OCI-LY1 (cell line): ENCODE measurements around the gene PSMA5.
"Not testable (repeated sequence)": the region's sequence is repeated elsewhere in the genome, so short reads cannot be mapped to it uniquely, and the experiment has no call there.

Source experiments
- H2AFZ ChIP-seq: fragments of 200-600 bp; sonication (generic), shearing (Covaris generic); 2 replicates; pipeline ENCODE4 v1.6.0; 2014; ENCODE audit warnings: antibody characterized with exemption, mild to moderate bottlenecking, low read length
- H3F3A ChIP-seq: fragments of 200-600 bp; sonication (generic), shearing (Covaris generic); 2 replicates; pipeline ENCODE4 v1.6.0; 2014; ENCODE audit warnings: mild to moderate bottlenecking, antibody characterized with exemption, low read length, moderate library complexity; ENCODE audit not compliant: insufficient read depth
- H3K27ac ChIP-seq: fragments of 200-600 bp; sonication (generic); 2 replicates; pipeline ENCODE4 v1.5.1; 2014; ENCODE audit warnings: low read length, mixed run types, mild to moderate bottlenecking, low read depth; ENCODE audit not compliant: poor library complexity, severe bottlenecking
- H3K27me3 ChIP-seq: fragments of 200-600 bp; sonication (generic); 2 replicates; pipeline ENCODE4 v1.6.0; 2014; ENCODE audit warnings: antibody characterized with exemption, mild to moderate bottlenecking, low read length, moderate library complexity; ENCODE audit not compliant: insufficient read depth
- H3K36me3 ChIP-seq: fragments of 200-600 bp; sonication (generic); 2 replicates; pipeline ENCODE4 v1.6.1; 2014; ENCODE audit warnings: mild to moderate bottlenecking, antibody characterized with exemption, low read length, moderate library complexity, mixed read lengths; ENCODE audit not compliant: insufficient read depth
- H3K4me1 ChIP-seq: fragments of 200-600 bp; sonication (generic); 2 replicates; pipeline ENCODE4 v1.5.1; 2014; ENCODE audit warnings: mild to moderate bottlenecking, low read length, moderate library complexity; ENCODE audit not compliant: insufficient read depth, severe bottlenecking
- H3K4me2 ChIP-seq: fragments of 200-600 bp; sonication (generic), shearing (Covaris generic); 2 replicates; pipeline ENCODE4 v1.6.1; 2014; ENCODE audit warnings: low read length
- H3K4me3 ChIP-seq: fragments of 200-600 bp; sonication (generic); 2 replicates; pipeline ENCODE4 v1.5.1; 2014; ENCODE audit warnings: low read length, low read depth, mild to moderate bottlenecking, mixed read lengths; ENCODE audit not compliant: poor library complexity, severe bottlenecking
- H3K79me2 ChIP-seq: fragments of 200-600 bp; shearing (Covaris generic); 2 replicates; pipeline ENCODE4 v1.6.1; 2016; ENCODE audit warnings: mixed run types, low read length, mixed read lengths; ENCODE audit not compliant: insufficient read depth
- H3K9ac ChIP-seq: fragments of 200-600 bp; sonication (generic), shearing (Covaris generic); 2 replicates; pipeline ENCODE4 v1.6.1; 2014; ENCODE audit warnings: mild to moderate bottlenecking, low read length, mixed read lengths
- H3K9me2 ChIP-seq: fragments of 200-600 bp; sonication (generic), shearing (Covaris generic); 2 replicates; pipeline ENCODE4 v1.6.1; 2014; ENCODE audit warnings: low read depth, mild to moderate bottlenecking, low read length, mixed read lengths
- H3K9me3 ChIP-seq: fragments of 200-600 bp; shearing (Covaris generic); 2 replicates; pipeline ENCODE4 v1.6.1; 2014; ENCODE audit warnings: low read length, mixed read lengths
- H4K20me1 ChIP-seq: fragments of 200-600 bp; sonication (generic), shearing (Covaris generic); 2 replicates; pipeline ENCODE4 v1.6.0; 2016; ENCODE audit warnings: mild to moderate bottlenecking, low read length; ENCODE audit not compliant: insufficient read depth
- EZH2 ChIP-seq: fragments of 200-600 bp; sonication (generic), shearing (Covaris generic); IDR thresholded peaks from 2 replicates; pipeline ENCODE4 v1.8.0; 2017; ENCODE audit warnings: borderline replicate concordance, mixed run types, mild to moderate bottlenecking, antibody characterized with exemption, low read length, moderate library complexity, mixed read lengths
- TF ChIP-seq, protein P1 (sequence below): fragments of 200-600 bp; sonication (generic), shearing (Covaris generic); IDR thresholded peaks from 2 replicates; pipeline ENCODE4 v1.5.1; 2017; ENCODE audit warnings: mild to moderate bottlenecking, antibody characterized with exemption, low read length, moderate library complexity, mixed read lengths

Gene PSMA5

DNA sequence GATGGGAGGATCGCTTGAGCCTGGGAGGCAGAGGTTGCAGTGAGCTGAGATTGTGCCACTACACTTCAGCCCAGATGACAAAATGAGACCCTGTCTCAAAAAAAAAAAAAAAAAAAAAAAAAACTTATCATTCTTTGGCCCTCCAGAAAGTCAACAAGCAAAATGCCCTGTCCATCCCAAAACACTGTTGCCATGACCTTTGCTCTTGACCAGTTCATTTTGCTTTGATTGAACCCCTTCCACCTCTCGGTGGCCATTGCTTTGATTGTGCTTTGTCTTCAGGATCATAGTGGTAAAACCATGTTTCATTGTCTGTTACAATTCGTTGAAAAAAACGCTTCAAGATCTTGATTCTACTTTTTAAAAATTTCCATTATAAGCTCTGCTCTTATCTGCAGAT is 31.6 kb upstream of the PSMA5 start:
- H4K20me1 ChIP-seq, result no peaks in the 10 kb centered on the region
- no peak overlapping the region for H3K4me3 ChIP-seq
- H3K27ac ChIP-seq, result no peak overlapping the region
- no peak overlapping the region for H3K4me2 ChIP-seq
- no peaks in the 10 kb centered on the region for H3K79me2 ChIP-seq
- no peaks in the 10 kb centered on the region for H3F3A ChIP-seq
- no peak for TF ChIP-seq EZH2
- TF ChIP-seq, protein P1, sequence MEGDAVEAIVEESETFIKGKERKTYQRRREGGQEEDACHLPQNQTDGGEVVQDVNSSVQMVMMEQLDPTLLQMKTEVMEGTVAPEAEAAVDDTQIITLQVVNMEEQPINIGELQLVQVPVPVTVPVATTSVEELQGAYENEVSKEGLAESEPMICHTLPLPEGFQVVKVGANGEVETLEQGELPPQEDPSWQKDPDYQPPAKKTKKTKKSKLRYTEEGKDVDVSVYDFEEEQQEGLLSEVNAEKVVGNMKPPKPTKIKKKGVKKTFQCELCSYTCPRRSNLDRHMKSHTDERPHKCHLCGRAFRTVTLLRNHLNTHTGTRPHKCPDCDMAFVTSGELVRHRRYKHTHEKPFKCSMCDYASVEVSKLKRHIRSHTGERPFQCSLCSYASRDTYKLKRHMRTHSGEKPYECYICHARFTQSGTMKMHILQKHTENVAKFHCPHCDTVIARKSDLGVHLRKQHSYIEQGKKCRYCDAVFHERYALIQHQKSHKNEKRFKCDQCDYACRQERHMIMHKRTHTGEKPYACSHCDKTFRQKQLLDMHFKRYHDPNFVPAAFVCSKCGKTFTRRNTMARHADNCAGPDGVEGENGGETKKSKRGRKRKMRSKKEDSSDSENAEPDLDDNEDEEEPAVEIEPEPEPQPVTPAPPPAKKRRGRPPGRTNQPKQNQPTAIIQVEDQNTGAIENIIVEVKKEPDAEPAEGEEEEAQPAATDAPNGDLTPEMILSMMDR, result no peak
- H3K9me2 ChIP-seq, result no peaks in the 10 kb centered on the region
- H3K36me3 ChIP-seq, result no peaks in the 10 kb centered on the region
- H2AFZ ChIP-seq, result no peak overlapping the region
- peaks cover 17% of the 10 kb centered on the region; the same call in 1 of the 2 replicates for H3K9me3 ChIP-seq
- no peaks in the 10 kb centered on the region for H3K27me3 ChIP-seq
- H3K9ac ChIP-seq, result no peak overlapping the region
- H3K4me1 ChIP-seq, result no peaks in the 10 kb centered on the region

DNA sequence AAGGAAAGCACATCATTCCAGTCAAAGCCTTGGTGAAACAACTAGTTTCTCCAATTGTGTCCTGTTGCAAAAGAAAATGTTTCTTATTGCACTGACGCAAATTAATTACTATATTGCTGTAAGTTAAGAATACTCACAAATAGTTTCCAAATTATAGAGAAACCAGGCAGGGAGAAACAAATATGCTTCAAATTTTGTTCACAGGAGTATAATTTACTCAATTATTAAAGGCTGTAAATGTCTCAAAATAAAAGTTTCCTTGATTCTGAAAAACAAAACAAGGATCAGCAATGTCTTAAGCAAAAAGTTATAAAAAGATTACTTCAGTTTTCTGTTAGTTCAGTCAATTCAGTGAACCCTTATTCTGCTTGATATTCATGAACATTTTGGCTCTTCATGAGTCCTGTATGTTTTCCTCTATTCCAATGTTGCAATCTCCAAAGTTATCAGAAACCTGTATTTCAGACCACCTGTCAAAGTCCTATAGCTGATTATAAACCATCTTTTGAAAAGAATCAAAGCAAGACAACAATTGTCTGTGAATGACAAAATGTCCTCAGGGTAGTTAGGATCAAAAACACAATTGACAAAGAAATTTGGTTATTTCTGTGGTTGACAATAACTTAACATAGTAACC is 28.4 kb upstream of the PSMA5 start:
- H3K4me3 ChIP-seq, result no peak overlapping the region
- no peaks in the 10 kb centered on the region for H3K79me2 ChIP-seq
- TF ChIP-seq EZH2, result no peak
- TF ChIP-seq, protein P1, result no peak

DNA sequence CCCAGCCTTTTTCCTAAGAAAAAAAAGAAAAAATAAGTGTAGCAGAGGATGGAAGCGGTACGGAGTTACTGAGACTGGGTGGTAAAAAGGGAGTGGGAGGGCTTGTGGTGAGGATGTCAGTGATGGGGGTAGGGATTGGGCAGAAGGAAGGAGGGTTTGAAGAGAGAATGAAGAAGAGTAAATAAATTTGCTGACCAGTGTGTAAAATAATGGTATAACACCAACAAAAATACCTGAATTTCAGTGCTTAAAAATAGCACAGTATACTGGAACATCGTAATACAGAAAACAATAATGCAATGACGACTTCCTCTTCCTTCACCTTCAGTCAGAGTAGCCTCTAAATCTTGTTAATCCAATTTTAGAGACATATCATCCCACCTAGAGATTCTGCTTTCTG is 21.3 kb upstream of the PSMA5 start:
- Histone ChIP-seq H3K79me2 (no peaks in the 10 kb centered on the region), H3K4me1 (no peaks in the 10 kb centered on the region), H3K27ac (no peak overlapping the region), H3K9me2 (no peaks in the 10 kb centered on the region), H3K4me2 (no peak overlapping the region), H3K9ac (no peak overlapping the region), H3F3A (no peaks in the 10 kb centered on the region), H3K9me3 (0 out of 2 replicates have a peak, but pooled peaks cover 5% of the 10 kb centered on the region), H4K20me1 (no peaks in the 10 kb centered on the region), H3K4me3 (no peak overlapping the region), H3K36me3 (no peaks in the 10 kb centered on the region), H3K27me3 (0 out of 2 replicates have a peak, but pooled peaks cover 4% of the 10 kb centered on the region), H2AFZ (no peak overlapping the region)
- no peak for TF ChIP-seq EZH2
- TF ChIP-seq, protein P1, result no peak

More for the DNA sequence above, 28.4 kb upstream of the PSMA5 start:
- H3K9me3 ChIP-seq, result peaks cover 20% of the 10 kb centered on the region; the same call in 1 of the 2 replicates
- H3K4me2 ChIP-seq, result no peak overlapping the region
- H2AFZ ChIP-seq, result no peak overlapping the region
- H3K4me1 ChIP-seq, result no peaks in the 10 kb centered on the region
- no peaks in the 10 kb centered on the region for H4K20me1 ChIP-seq
- H3K9me2 ChIP-seq, result no peaks in the 10 kb centered on the region
- H3F3A ChIP-seq, result no peaks in the 10 kb centered on the region
- no peaks in the 10 kb centered on the region for H3K36me3 ChIP-seq
- H3K9ac ChIP-seq, result no peak overlapping the region
- H3K27me3 ChIP-seq, result no peaks in the 10 kb centered on the region
- H3K27ac ChIP-seq, result no peak overlapping the region

DNA sequence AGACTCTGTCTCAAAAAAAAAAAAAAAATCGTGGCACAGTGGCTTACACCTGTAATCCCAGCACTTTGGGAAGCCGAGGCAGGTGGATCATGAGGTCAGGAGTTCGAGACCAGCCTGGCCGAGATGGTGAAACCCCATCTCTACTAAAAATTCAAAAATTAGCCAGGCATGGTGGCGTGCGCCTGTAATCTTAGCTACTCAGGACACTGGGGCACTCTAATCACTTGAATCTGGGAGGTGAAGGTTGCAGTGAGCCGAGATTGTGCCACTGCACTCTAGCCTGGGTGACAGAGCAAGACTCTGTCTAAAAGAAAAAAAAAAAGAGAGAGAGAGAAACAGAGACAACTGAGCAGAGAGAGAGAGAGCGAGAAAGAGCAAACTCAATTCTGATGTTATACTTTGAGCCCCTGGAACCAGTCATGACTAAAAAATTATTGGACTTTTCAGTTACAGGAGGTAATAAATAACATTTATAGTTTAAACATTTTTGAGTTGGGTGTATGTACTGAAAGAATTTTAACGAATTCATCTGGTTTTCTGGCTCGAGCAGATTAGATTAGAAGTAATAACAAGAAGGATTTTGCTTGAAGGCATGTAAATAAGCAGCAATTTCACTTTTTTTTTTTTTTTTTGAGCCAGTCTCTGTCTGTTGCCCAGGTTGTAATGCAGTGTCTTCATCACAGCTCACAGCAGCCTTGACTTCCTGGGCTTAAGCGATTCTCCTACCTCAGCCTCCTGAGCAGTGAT is 19.9 kb upstream of the PSMA5 start:
- not testable (repeated sequence) for H3F3A ChIP-seq, H3K79me2 ChIP-seq, H3K4me3 ChIP-seq, H4K20me1 ChIP-seq, H3K9me3 ChIP-seq, H2AFZ ChIP-seq, H3K27me3 ChIP-seq, H3K4me1 ChIP-seq, H3K9me2 ChIP-seq, H3K36me3 ChIP-seq, H3K27ac ChIP-seq, H3K4me2 ChIP-seq, H3K9ac ChIP-seq
